ENCODE results near the gene AP2A2.

Gene AP2A2

GRCh38 chr11:889687-890475, 35.8 kb upstream of the AP2A2 start:
- Histone ChIP-seq H3K4me3 (ENCODE audit: low read depth, low read length) (no peak overlapping the region), H3K27me3 (ENCODE audit: control insufficient read depth, insufficient read depth, low read length) (no peaks in the 10 kb centered on the region), H3K9ac (ENCODE audit: low read depth, low read length) (no peak overlapping the region), H3K36me3 (ENCODE audit: control insufficient read depth, insufficient read depth, low read length) (peaks cover 31% of the 10 kb centered on the region), H3K9me3 (ENCODE audit: control insufficient read depth, insufficient read depth, low read length) (no peaks in the 10 kb centered on the region), H3K4me1 (ENCODE audit: control insufficient read depth, insufficient read depth, low read length) (no peaks in the 10 kb centered on the region)

- peaks cover 27% of the 10 kb centered on the region for H3K36me3 ChIP-seq (ENCODE audit: control insufficient read depth, insufficient read depth, low read length)
- H3K27me3 ChIP-seq (ENCODE audit: control insufficient read depth, insufficient read depth, low read length) = no peaks in the 10 kb centered on the region
- H3K9me3 ChIP-seq (ENCODE audit: control insufficient read depth, insufficient read depth, low read length) = no peaks in the 10 kb centered on the region
- H3K9ac ChIP-seq (ENCODE audit: low read depth, low read length) = no peak overlapping the region
- H3K4me3 ChIP-seq (ENCODE audit: low read depth, low read length) = no peak overlapping the region
- no peaks in the 10 kb centered on the region for H3K4me1 ChIP-seq (ENCODE audit: control insufficient read depth, insufficient read depth, low read length)
These were observed 34.7 kb upstream of the AP2A2 start for GRCh38 chr11:890794-891540.

DNA sequence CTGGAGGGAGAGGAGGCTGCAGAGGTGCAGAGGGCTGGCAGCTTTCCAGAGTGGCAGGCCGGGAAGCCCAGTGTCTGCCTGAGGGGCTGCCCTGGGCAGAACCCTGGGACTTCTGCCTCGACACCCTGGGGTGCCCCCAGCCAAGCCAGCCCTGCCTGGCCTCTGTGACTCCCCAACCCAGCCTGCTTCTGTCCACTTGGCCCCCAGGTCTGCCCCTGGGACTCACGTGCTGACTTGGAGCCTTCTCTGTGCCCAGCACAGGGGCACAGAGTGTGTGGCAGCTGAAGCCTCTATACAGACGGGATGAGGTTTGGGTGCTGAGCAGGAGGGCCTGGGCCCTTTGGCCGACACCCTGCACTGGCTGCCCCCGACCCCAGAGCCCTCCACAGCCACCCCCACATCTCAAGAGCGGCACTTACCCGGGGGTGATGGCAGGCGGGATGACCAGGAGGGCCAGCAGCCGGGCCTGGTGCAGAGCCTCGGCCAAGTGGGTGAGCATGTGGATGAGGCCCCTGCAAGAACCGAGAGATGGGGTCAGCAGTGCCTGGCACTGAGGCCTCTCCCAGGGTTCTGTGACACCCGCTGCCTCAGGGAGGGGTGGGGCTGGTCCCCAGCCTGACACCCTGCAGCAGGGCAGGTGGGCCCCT, 32.5 kb upstream of the AP2A2 start:
- H3K9ac ChIP-seq (ENCODE audit: low read depth, low read length) = no peak overlapping the region
- no peaks in the 10 kb centered on the region for H3K4me1 ChIP-seq (ENCODE audit: control insufficient read depth, insufficient read depth, low read length)
- peaks cover 14% of the 10 kb centered on the region for H3K36me3 ChIP-seq (ENCODE audit: control insufficient read depth, insufficient read depth, low read length)
- H3K27me3 ChIP-seq (ENCODE audit: control insufficient read depth, insufficient read depth, low read length) = no peaks in the 10 kb centered on the region
- H3K9me3 ChIP-seq (ENCODE audit: control insufficient read depth, insufficient read depth, low read length) = no peaks in the 10 kb centered on the region
- H3K4me3 ChIP-seq (ENCODE audit: low read depth, low read length) = no peak overlapping the region

DNA sequence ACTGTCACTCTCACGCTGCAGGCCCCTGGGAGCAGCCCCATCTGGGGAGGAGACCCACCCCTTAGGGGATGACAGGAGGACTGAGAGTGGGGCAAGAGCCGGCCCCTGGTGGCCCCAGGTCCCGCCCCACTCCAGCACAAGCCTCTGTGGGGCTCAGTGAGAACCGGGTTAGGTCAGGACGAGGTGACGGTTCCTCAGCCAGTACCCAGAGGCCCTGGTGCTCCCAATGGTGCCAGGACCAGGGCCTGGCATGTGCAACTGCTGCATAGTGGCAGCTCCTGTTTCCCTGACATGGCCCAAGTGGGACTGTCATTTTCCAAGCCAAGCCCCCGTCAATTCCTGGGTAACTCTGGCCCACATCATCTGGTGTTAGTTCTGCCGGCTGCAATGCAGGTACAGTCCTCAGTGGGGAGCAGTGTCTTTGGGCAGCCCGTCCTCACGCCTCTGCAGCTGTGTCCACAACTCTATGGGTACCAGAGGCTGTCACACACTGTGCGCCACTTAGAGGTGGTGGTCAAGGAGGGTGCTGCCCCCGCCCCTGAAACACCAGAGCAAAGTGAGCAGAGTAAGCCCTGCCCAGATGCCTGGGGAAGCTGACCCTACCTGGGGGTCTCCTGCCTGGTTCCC, 31.0 kb upstream of the AP2A2 start:
- Histone ChIP-seq H3K36me3 (ENCODE audit: control insufficient read depth, insufficient read depth, low read length) (peaks cover 23% of the 10 kb centered on the region), H3K4me1 (ENCODE audit: control insufficient read depth, insufficient read depth, low read length) (no peaks in the 10 kb centered on the region), H3K9ac (ENCODE audit: low read depth, low read length) (no peak overlapping the region), H3K9me3 (ENCODE audit: control insufficient read depth, insufficient read depth, low read length) (no peaks in the 10 kb centered on the region), H3K27me3 (ENCODE audit: control insufficient read depth, insufficient read depth, low read length) (no peaks in the 10 kb centered on the region), H3K4me3 (ENCODE audit: low read depth, low read length) (no peak overlapping the region)

- Histone ChIP-seq H3K4me3 (ENCODE audit: low read depth, low read length) (no peak overlapping the region), H3K27me3 (ENCODE audit: control insufficient read depth, insufficient read depth, low read length) (no peaks in the 10 kb centered on the region), H3K4me1 (ENCODE audit: control insufficient read depth, insufficient read depth, low read length) (no peaks in the 10 kb centered on the region), H3K9me3 (ENCODE audit: control insufficient read depth, insufficient read depth, low read length) (no peaks in the 10 kb centered on the region), H3K9ac (ENCODE audit: low read depth, low read length) (no peak overlapping the region), H3K36me3 (ENCODE audit: control insufficient read depth, insufficient read depth, low read length) (peaks cover 32% of the 10 kb centered on the region)
These were observed 30.1 kb upstream of the AP2A2 start for GRCh38 chr11:895331-896110.

GRCh38 chr11:897253-898142, 28.2 kb upstream of the AP2A2 start:
- Histone ChIP-seq H3K9me3 (ENCODE audit: control insufficient read depth, insufficient read depth, low read length) (no peaks in the 10 kb centered on the region), H3K4me3 (ENCODE audit: low read depth, low read length) (no peak overlapping the region), H3K27me3 (ENCODE audit: control insufficient read depth, insufficient read depth, low read length) (no peaks in the 10 kb centered on the region), H3K4me1 (ENCODE audit: control insufficient read depth, insufficient read depth, low read length) (no peaks in the 10 kb centered on the region), H3K36me3 (ENCODE audit: control insufficient read depth, insufficient read depth, low read length) (peaks cover 51% of the 10 kb centered on the region), H3K9ac (ENCODE audit: low read depth, low read length) (no peak overlapping the region)

- Histone ChIP-seq H3K27me3 (ENCODE audit: control insufficient read depth, insufficient read depth, low read length) (no peaks in the 10 kb centered on the region), H3K9me3 (ENCODE audit: control insufficient read depth, insufficient read depth, low read length) (no peaks in the 10 kb centered on the region), H3K36me3 (ENCODE audit: control insufficient read depth, insufficient read depth, low read length) (peaks cover 58% of the 10 kb centered on the region), H3K4me1 (ENCODE audit: control insufficient read depth, insufficient read depth, low read length) (no peaks in the 10 kb centered on the region), H3K4me3 (ENCODE audit: low read depth, low read length) (no peak overlapping the region), H3K9ac (ENCODE audit: low read depth, low read length) (no peak overlapping the region)
These were observed 27.5 kb upstream of the AP2A2 start for GRCh38 chr11:898143-898511.

DNA sequence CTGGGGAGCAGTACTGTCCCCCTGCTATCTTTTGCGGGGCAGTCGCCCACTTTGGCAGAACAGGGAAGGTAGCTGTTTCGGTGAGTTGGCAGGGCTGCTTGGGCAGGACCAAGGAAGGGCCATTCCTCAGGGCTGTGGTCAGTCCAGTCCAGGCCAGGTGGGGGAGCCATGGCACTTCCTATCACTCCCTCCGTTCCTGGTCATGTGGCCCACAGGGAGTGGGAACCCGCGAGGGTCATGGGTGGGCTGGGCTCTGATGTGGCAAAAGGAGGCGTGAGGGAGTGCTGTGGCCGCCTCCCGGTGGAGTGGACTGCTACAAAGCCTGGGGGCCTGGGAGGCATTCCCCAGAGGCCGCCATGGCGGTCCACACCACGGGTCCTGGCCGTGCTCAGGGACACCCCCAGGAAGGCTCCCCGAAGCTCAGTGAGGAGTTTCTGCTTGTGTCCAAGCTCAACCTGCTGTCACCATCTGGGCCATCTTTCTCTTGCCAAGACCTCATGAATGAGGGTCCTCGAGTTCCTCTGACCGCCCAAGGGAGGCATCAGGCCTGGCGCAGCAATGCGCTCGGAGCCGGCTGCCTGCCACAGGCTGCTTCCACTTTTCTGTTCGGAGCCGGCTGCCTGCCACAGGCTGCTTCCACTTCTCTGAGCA, 27.0 kb upstream of the AP2A2 start:
- Histone ChIP-seq H3K9me3 (ENCODE audit: control insufficient read depth, insufficient read depth, low read length) (no peaks in the 10 kb centered on the region), H3K9ac (ENCODE audit: low read depth, low read length) (no peak overlapping the region), H3K4me3 (ENCODE audit: low read depth, low read length) (no peak overlapping the region), H3K27me3 (ENCODE audit: control insufficient read depth, insufficient read depth, low read length) (no peaks in the 10 kb centered on the region), H3K36me3 (ENCODE audit: control insufficient read depth, insufficient read depth, low read length) (peaks cover 61% of the 10 kb centered on the region), H3K4me1 (ENCODE audit: control insufficient read depth, insufficient read depth, low read length) (no peaks in the 10 kb centered on the region)

DNA sequence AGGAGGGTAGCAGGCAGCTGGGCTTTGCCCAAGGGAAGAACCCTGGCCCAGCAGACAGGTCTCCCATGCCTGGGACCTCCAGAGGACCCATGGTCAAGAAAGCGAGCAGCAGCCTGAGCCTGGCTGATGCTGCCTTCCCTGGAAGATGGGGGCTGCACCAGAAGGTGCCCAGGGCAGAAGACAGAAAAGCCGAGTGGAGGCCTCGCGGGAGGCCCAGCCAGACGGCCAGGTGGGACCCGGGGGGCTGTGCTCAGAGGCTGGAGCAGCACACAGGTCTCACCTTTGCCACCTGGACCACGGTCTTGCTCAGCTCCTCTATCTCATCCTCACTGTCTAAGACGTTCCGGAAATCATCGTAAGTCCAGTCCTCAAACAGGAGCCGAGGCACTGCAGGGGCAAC, 25.9 kb upstream of the AP2A2 start:
- no peaks in the 10 kb centered on the region for H3K9me3 ChIP-seq (ENCODE audit: control insufficient read depth, insufficient read depth, low read length)
- H3K4me1 ChIP-seq (ENCODE audit: control insufficient read depth, insufficient read depth, low read length) = no peaks in the 10 kb centered on the region
- H3K4me3 ChIP-seq (ENCODE audit: low read depth, low read length) = no peak overlapping the region
- H3K9ac ChIP-seq (ENCODE audit: low read depth, low read length) = no peak overlapping the region
- H3K27me3 ChIP-seq (ENCODE audit: control insufficient read depth, insufficient read depth, low read length) = no peaks in the 10 kb centered on the region
- H3K36me3 ChIP-seq (ENCODE audit: control insufficient read depth, insufficient read depth, low read length) = peaks cover 69% of the 10 kb centered on the region

GRCh38 chr11:900545-900944, 25.1 kb upstream of the AP2A2 start:
- Histone ChIP-seq H3K9me3 (ENCODE audit: control insufficient read depth, insufficient read depth, low read length) (no peaks in the 10 kb centered on the region), H3K36me3 (ENCODE audit: control insufficient read depth, insufficient read depth, low read length) (peaks cover 68% of the 10 kb centered on the region), H3K9ac (ENCODE audit: low read depth, low read length) (no peak overlapping the region), H3K4me1 (ENCODE audit: control insufficient read depth, insufficient read depth, low read length) (no peaks in the 10 kb centered on the region), H3K27me3 (ENCODE audit: control insufficient read depth, insufficient read depth, low read length) (no peaks in the 10 kb centered on the region), H3K4me3 (ENCODE audit: low read depth, low read length) (no peak overlapping the region)

All from iPS-15b (cell line).